GM23248 (cell line): ENCODE data around the gene HOXA3. TPM values are rescaled to one million over a fixed set of nuclear protein-coding genes. Genes with fewer than 3 reads are reported as not detected.
A peak's percentile ranks its signal among the peaks of the same experiment; 100 is the strongest.

Source experiments
- DNase-seq: peaks from one replicate; pipeline ENCODE4 v3.0.0-alpha.2; 2015
- H2AFZ ChIP-seq: fragments of 200-600 bp; sonication (generic); 2 replicates; pipeline ENCODE4 v1.6.1; 2016; ENCODE audit warnings: antibody characterized with exemption
- H3F3A ChIP-seq: fragments of 200-600 bp; sonication (generic); 2 replicates; pipeline ENCODE4 v1.6.1; 2016; ENCODE audit warnings: mild to moderate bottlenecking, antibody characterized with exemption, mixed run types; ENCODE audit not compliant: insufficient read depth
- H3K27ac ChIP-seq: fragments of 200-600 bp; sonication (generic); 2 replicates; pipeline ENCODE4 v1.5.1; 2016; ENCODE audit warnings: mild to moderate bottlenecking
- H3K27me3 ChIP-seq: fragments of 200-600 bp; sonication (generic); replicated peaks from 2 replicates; pipeline ENCODE4 v1.6.1; 2016; ENCODE audit warnings: mild to moderate bottlenecking; ENCODE audit not compliant: insufficient read depth
- H3K36me3 ChIP-seq: fragments of 200-600 bp; sonication (generic); 2 replicates; pipeline ENCODE4 v1.6.1; 2016; ENCODE audit warnings: low read depth, mild to moderate bottlenecking
- H3K4me1 ChIP-seq: fragments of 200-600 bp; sonication (generic); 2 replicates; pipeline ENCODE4 v1.6.1; 2016; ENCODE audit warnings: mild to moderate bottlenecking; ENCODE audit not compliant: insufficient read depth
- H3K4me2 ChIP-seq: fragments of 200-600 bp; sonication (generic); one replicate; pipeline ENCODE4 v1.6.1; 2016; ENCODE audit warnings: mild to moderate bottlenecking; ENCODE audit not compliant: unreplicated experiment
- H3K4me3 ChIP-seq: fragments of 200-600 bp; sonication (generic); 2 replicates; pipeline ENCODE4 v1.5.1; 2016; ENCODE audit warnings: mild to moderate bottlenecking
- H3K79me2 ChIP-seq: fragments of 200-600 bp; sonication (generic); 2 replicates; pipeline ENCODE4 v1.6.1; 2016; ENCODE audit warnings: mild to moderate bottlenecking; ENCODE audit not compliant: insufficient read depth
- H3K9ac ChIP-seq: fragments of 200-600 bp; sonication (generic); 2 replicates; pipeline ENCODE4 v1.6.1; 2016; ENCODE audit warnings: mild to moderate bottlenecking
- H3K9me2 ChIP-seq: fragments of 200-600 bp; sonication (generic); 2 replicates; pipeline ENCODE4 v1.6.1; 2016; ENCODE audit warnings: mixed run types, mild to moderate bottlenecking, moderate library complexity; ENCODE audit not compliant: insufficient read depth
- H3K9me3 ChIP-seq: fragments of 200-600 bp; sonication (generic); one replicate; pipeline ENCODE4 v1.6.1; 2017; ENCODE audit warnings: low read depth
- H4K20me1 ChIP-seq: fragments of 200-600 bp; sonication (generic); 2 replicates; pipeline ENCODE4 v1.6.0; 2016; ENCODE audit not compliant: insufficient read depth
- EZH2 ChIP-seq: fragments of 200-600 bp; sonication (generic); IDR thresholded peaks from 2 replicates; pipeline ENCODE4 v1.6.1; 2018; ENCODE audit warnings: antibody characterized with exemption, mild to moderate bottlenecking; ENCODE audit not compliant: insufficient read depth, poor library complexity, severe bottlenecking
- EZH2phosphoT487 ChIP-seq: fragments of 200-600 bp; sonication (generic); IDR thresholded peaks from 2 replicates; pipeline ENCODE4 v1.6.1; 2018; ENCODE audit warnings: antibody characterized with exemption, moderate library complexity, mild to moderate bottlenecking, low read depth; ENCODE audit not compliant: insufficient read depth
- WGBS, 2 experiments: methylation state at CpG; one replicate each; pipeline ENCODE4 v1.1.6; 2015 to 2017; ENCODE audit warnings: low lambda C conversion rate in 2 of 2, low coverage in 1 of 2; ENCODE audit errors: missing lambda C conversion rate in 2 of 2; 5-methylcytosine and 5-hydroxymethylcytosine counted together
- in situ Hi-C: fragments of 300-500 bp; cut with MboI; formaldehyde crosslinking; loops from 2 replicates; pipeline ENCODE4 v1.15.0; 2020
- polyA plus RNA-seq: library from polyadenylated mRNA; unstranded; fragments of >200 nt; fragmentation: Nextera tagmentation; extraction: Ambion mirVana; gene quantifications from 2 replicates; pipeline ENCODE4 v1.2.1, GENCODE V29; 2016
- total RNA-seq: library from RNA; depleted of rRNA; stranded (reverse); fragments of >200 nt; shearing (Covaris generic); gene quantifications from 2 replicates; pipeline ENCODE4 v1.2.3, GENCODE V29; 2014

The HOXA3 gene
- total and polyA plus RNA-seq, 2 experiments from 2014 or later = 1.2 to 2.1 TPM

GRCh38 chr7:27170426-27171324, 18.3 kb upstream of the HOXA3 start:
- H3K4me3 ChIP-seq = peak overlapping the region; percentile 83
- peaks cover 4% of the 10 kb centered on the region; the same call in 1 of the 2 replicates for H3K36me3 ChIP-seq
- H3K4me2 ChIP-seq = peak overlapping the region; percentile 100
- H3K27ac ChIP-seq = peak overlapping the region; percentile 99
- 2% methylated on average over 11 of the region's 11 CpGs for WGBS, 2 experiments
- H3K79me2 ChIP-seq = peaks cover 100% of the 10 kb centered on the region
- no peak overlapping the region for H2AFZ ChIP-seq
- no peaks in the 10 kb centered on the region for H4K20me1 ChIP-seq
- no peaks in the 10 kb centered on the region for H3K9me2 ChIP-seq
- TF ChIP-seq EZH2phosphoT487 = peak; percentile 71; the same call in 1 of the 2 replicates
- no peak for TF ChIP-seq EZH2
- no peak for DNase-seq
- H3K9ac ChIP-seq = peak overlapping the region; percentile 98
- no peaks in the 10 kb centered on the region for H3K27me3 ChIP-seq
- in situ Hi-C loops = loop anchor here (10.0 kb wide), 1 partner anchor 1316 kb away; no protein-coding TSS in a partner anchor
- peaks cover 11% of the 10 kb centered on the region for H3F3A ChIP-seq
- H3K9me3 ChIP-seq = no peaks in the 10 kb centered on the region
- peaks cover 17% of the 10 kb centered on the region for H3K4me1 ChIP-seq

- Histone ChIP-seq H3K4me2 (peak overlapping the region; percentile 100), H4K20me1 (no peaks in the 10 kb centered on the region), H3K27me3 (no peaks in the 10 kb centered on the region), H3K9me3 (no peaks in the 10 kb centered on the region), H3K27ac (peak overlapping the region; percentile 99), H3K9ac (peak overlapping the region; percentile 98), H2AFZ (no peak overlapping the region), H3K9me2 (no peaks in the 10 kb centered on the region), H3K4me1 (peaks cover 10% of the 10 kb centered on the region), H3F3A (peaks cover 11% of the 10 kb centered on the region), H3K4me3 (peak overlapping the region; percentile 83), H3K36me3 (peaks cover 4% of the 10 kb centered on the region; the same call in 1 of the 2 replicates), H3K79me2 (peaks cover 100% of the 10 kb centered on the region)
- 1 to 3% methylated on average over 24 to 46 of the region's 46 CpGs for WGBS, 2 experiments
- DNase-seq = peak; percentile 79
- TF ChIP-seq EZH2phosphoT487 = no peak; the same call in 1 of the 2 replicates
- no peak for TF ChIP-seq EZH2
- in situ Hi-C loops = loop anchor here (10.0 kb wide), 2 partner anchors 975 to 1315 kb away; no protein-coding TSS in a partner anchor
Observed at GRCh38 chr7:27169658-27170425, 17.5 kb upstream of the HOXA3 start.

DNA sequence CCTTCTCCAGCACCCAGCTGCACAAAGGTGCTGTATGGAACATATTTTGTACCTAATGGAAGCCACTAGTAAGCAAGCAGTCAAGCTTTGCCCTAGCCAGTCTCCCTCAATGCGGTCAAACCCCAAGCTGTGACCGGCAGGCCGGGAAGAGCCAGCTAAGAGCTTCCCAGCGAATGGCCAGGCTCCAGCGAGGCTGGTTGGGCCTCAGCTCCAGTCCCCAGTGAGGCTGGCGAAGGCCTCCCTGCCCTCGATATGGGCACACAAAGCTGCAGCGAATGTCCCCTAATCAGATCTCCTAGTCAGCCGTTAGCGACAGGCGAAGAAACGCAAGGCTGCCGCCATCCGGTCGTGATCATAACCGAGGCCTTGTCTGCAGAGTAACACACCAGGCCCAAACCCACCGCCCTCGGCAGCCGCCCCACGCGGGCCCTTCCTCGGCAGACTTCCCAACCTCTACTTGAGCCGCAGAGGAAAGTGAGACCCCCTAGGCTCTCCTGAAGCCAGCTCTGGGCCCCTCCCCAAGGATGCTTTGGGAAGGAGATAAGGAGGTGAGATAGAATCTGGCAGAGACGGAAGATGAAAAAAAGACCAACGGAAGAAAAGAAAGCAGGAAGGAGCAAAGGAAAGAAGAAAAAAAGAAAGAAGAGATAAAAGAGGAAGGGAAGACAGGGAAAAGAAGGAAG, 16.0 kb upstream of the HOXA3 start:
- Histone ChIP-seq H3K79me2 (peaks cover 100% of the 10 kb centered on the region), H3K9me3 (no peaks in the 10 kb centered on the region), H2AFZ (peak overlapping the region; percentile 41; the same call in 1 of the 2 replicates), H3K9me2 (no peaks in the 10 kb centered on the region), H3K27me3 (no peaks in the 10 kb centered on the region), H3K27ac (peak overlapping the region; percentile 99), H4K20me1 (no peaks in the 10 kb centered on the region), H3K4me1 (peaks cover 7% of the 10 kb centered on the region), H3K9ac (peak overlapping the region; percentile 98), H3K4me3 (peak overlapping the region; percentile 83), H3K36me3 (peaks cover 5% of the 10 kb centered on the region; the same call in 1 of the 2 replicates), H3F3A (peaks cover 11% of the 10 kb centered on the region), H3K4me2 (peak overlapping the region; percentile 100)
- 2 to 3% methylated on average over 25 of the region's 25 CpGs for WGBS, 2 experiments
- TF ChIP-seq EZH2phosphoT487 (no peak), EZH2 (no peak)
- in situ Hi-C loops = loop anchor here (10.0 kb wide), 1 partner anchor 974 kb away; no protein-coding TSS in a partner anchor
- peak; percentile 79 for DNase-seq

GRCh38 chr7:27167916-27168264, 15.5 kb upstream of the HOXA3 start:
- in situ Hi-C loops = loop anchor here (10.0 kb wide), 1 partner anchor 973 kb away; no protein-coding TSS in a partner anchor
- peaks cover 10% of the 10 kb centered on the region; the same call in 1 of the 2 replicates for H3K36me3 ChIP-seq

More at GRCh38 chr7:27167916-27168264, 15.5 kb upstream of the HOXA3 start:
- no peaks in the 10 kb centered on the region for H4K20me1 ChIP-seq
- peaks cover 100% of the 10 kb centered on the region for H3K79me2 ChIP-seq
- H3K4me3 ChIP-seq = peak overlapping the region; percentile 83
- TF ChIP-seq EZH2phosphoT487 = no peak
- TF ChIP-seq EZH2 = no peak
- 0 to 3% methylated on average over 4 of the region's 4 CpGs for WGBS, 2 experiments
- no peaks in the 10 kb centered on the region for H3K9me2 ChIP-seq
- peaks cover 12% of the 10 kb centered on the region for H3F3A ChIP-seq
- 0 out of 2 replicates have a peak overlapping the region, but pooled peaks have one; percentile 41 for H2AFZ ChIP-seq
- H3K9me3 ChIP-seq = no peaks in the 10 kb centered on the region
- H3K4me2 ChIP-seq = peak overlapping the region; percentile 100
- no peaks in the 10 kb centered on the region for H3K27me3 ChIP-seq
- H3K4me1 ChIP-seq = peaks cover 7% of the 10 kb centered on the region
- H3K9ac ChIP-seq = peak overlapping the region; percentile 98
- peak; percentile 81 for DNase-seq
- H3K27ac ChIP-seq = peak overlapping the region; percentile 99
